ENCODE data around the gene GXYLT2. TPM values are rescaled to one million over a fixed set of nuclear protein-coding genes. Genes with fewer than 3 reads are reported as not detected.

The GXYLT2 gene
- total RNA-seq, 1 donor from 2014 or later: 7.8 TPM

DNA sequence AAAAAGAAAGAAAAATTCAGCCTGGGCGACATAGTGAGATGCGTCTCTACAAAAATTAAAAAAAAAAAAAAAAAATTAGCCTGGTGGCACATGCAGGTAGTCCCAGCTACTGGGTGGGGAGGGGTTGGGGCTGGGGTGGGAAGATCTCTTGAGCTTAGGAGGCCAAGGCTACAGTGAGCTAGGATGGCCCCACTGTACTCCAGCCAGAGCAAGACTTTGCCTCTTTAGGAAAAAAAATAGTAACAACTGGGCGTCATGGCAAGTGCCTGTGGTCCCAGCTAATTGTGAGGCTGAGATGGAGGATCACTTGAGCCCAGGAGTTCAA is 84.8 kb downstream of the GXYLT2 start:
- no peaks in the 10 kb centered on the region for H3K36me3 Mint-ChIP-seq (ENCODE audit: unreplicated experiment)
- no peak overlapping the region for H3K27ac Mint-ChIP-seq (ENCODE audit: unreplicated experiment)

DNA sequence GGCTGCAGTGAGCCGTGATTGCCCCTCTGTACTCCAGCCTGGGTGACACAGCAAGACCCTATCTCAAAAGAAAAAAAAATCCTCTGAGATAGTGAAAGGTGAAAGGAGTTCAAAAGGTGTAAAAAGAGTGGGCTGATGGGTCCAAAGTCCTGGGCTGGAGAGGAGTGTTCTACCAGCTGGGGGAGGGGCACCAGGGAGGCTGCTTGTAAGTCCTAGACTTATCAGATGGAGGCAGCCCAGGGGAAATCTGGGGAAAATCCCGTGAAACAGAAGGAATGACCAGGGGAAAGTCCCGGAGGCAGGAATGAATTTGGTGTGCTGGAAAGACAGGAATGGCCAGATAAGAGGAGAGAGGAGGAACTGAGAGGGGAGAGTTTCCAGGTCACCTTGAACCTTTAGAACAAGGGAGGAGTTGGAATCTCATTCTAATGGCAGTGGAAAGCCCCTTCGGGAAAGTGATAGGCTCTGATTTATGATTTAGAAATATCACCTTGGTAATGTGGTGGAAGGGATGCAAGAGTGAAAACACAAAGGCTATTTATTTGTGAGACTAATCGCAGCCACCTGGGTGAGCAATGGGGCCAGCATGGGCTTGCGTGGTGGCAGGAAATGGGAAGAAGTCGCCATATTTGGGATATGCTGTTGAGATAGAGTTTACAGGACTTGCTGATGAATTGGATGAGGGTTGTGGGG is 85.3 kb downstream of the GXYLT2 start:
- Mint-ChIP-seq H3K27ac (ENCODE audit: unreplicated experiment) (no peak overlapping the region), H3K27me3 (ENCODE audit: unreplicated experiment) (no peaks in the 10 kb centered on the region), H3K4me3 (ENCODE audit: unreplicated experiment) (no peak overlapping the region), H3K36me3 (ENCODE audit: unreplicated experiment) (no peaks in the 10 kb centered on the region), H3K4me1 (ENCODE audit: unreplicated experiment) (peaks cover 3% of the 10 kb centered on the region), H3K9me3 (ENCODE audit: unreplicated experiment) (no peaks in the 10 kb centered on the region)
- TF ChIP-seq, protein P1, sequence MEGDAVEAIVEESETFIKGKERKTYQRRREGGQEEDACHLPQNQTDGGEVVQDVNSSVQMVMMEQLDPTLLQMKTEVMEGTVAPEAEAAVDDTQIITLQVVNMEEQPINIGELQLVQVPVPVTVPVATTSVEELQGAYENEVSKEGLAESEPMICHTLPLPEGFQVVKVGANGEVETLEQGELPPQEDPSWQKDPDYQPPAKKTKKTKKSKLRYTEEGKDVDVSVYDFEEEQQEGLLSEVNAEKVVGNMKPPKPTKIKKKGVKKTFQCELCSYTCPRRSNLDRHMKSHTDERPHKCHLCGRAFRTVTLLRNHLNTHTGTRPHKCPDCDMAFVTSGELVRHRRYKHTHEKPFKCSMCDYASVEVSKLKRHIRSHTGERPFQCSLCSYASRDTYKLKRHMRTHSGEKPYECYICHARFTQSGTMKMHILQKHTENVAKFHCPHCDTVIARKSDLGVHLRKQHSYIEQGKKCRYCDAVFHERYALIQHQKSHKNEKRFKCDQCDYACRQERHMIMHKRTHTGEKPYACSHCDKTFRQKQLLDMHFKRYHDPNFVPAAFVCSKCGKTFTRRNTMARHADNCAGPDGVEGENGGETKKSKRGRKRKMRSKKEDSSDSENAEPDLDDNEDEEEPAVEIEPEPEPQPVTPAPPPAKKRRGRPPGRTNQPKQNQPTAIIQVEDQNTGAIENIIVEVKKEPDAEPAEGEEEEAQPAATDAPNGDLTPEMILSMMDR (IDR thresholded peaks at IDR 0.05): no peak
- DNase-seq (ENCODE audit: extremely low spot score, unreplicated experiment): no peak

More for the DNA sequence above, 84.8 kb downstream of the GXYLT2 start:
- peaks cover 3% of the 10 kb centered on the region for H3K4me1 Mint-ChIP-seq (ENCODE audit: unreplicated experiment)
- no peaks in the 10 kb centered on the region for H3K9me3 Mint-ChIP-seq (ENCODE audit: unreplicated experiment)
- no peak overlapping the region for H3K4me3 Mint-ChIP-seq (ENCODE audit: unreplicated experiment)
- H3K27me3 Mint-ChIP-seq (ENCODE audit: unreplicated experiment): no peaks in the 10 kb centered on the region
- TF ChIP-seq, protein P1 (IDR thresholded peaks at IDR 0.05): no peak
- DNase-seq (ENCODE audit: extremely low spot score, unreplicated experiment): no peak

DNA sequence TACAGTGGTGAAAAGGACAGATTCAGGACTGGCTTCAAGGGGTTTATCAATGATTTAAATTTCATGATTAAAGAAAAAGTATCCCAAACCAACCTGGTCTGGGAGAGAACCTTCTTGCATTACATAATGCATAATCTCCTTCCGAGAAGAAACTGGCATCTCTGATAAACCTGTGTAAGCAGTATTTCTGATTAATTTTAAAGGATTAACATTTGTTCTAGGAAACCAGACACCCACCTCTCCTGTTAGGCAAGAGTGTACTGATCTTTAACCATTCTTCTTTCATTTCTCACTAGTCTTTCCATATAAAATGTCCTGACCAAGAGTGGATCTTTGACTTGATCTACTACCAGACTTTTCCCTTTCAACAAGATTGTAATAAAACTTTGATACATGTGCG is 85.9 kb downstream of the GXYLT2 start:
- no peak for DNase-seq (ENCODE audit: extremely low spot score, unreplicated experiment)
- H3K27ac Mint-ChIP-seq (ENCODE audit: unreplicated experiment): no peak overlapping the region
- H3K9me3 Mint-ChIP-seq (ENCODE audit: unreplicated experiment): no peaks in the 10 kb centered on the region
- peaks cover 3% of the 10 kb centered on the region for H3K4me1 Mint-ChIP-seq (ENCODE audit: unreplicated experiment)
- no peaks in the 10 kb centered on the region for H3K27me3 Mint-ChIP-seq (ENCODE audit: unreplicated experiment)
- no peak overlapping the region for H3K4me3 Mint-ChIP-seq (ENCODE audit: unreplicated experiment)
- TF ChIP-seq, protein P1 (IDR thresholded peaks at IDR 0.05): no peak
- no peaks in the 10 kb centered on the region for H3K36me3 Mint-ChIP-seq (ENCODE audit: unreplicated experiment)

DNA sequence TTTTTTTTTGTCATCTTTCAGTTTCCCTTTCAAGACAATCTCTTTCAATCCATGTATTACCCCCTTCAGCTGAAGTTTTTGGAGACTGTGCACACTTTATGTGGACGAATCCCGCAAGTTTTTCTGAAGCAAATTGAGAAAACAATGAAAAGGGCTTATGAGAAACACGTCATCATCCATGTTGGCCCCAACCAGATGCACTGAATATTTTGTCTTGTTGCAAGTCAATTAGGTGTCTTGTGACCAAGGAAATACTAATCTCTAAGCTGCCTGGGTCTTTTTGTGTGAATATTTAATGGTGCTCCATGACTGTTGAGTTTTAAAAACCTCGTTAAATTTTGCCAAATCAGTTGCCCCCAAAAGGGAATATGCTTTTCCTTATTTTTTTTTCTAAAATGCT is 87.1 kb downstream of the GXYLT2 start:
- no peak overlapping the region for H3K27ac Mint-ChIP-seq (ENCODE audit: unreplicated experiment)
- H3K27me3 Mint-ChIP-seq (ENCODE audit: unreplicated experiment): peaks cover 2% of the 10 kb centered on the region
- H3K4me1 Mint-ChIP-seq (ENCODE audit: unreplicated experiment): peaks cover 3% of the 10 kb centered on the region
- no peaks in the 10 kb centered on the region for H3K9me3 Mint-ChIP-seq (ENCODE audit: unreplicated experiment)
- TF ChIP-seq, protein P1 (IDR thresholded peaks at IDR 0.05): no peak
- no peaks in the 10 kb centered on the region for H3K36me3 Mint-ChIP-seq (ENCODE audit: unreplicated experiment)
- no peak overlapping the region for H3K4me3 Mint-ChIP-seq (ENCODE audit: unreplicated experiment)
- no peak for DNase-seq (ENCODE audit: extremely low spot score, unreplicated experiment)

DNA sequence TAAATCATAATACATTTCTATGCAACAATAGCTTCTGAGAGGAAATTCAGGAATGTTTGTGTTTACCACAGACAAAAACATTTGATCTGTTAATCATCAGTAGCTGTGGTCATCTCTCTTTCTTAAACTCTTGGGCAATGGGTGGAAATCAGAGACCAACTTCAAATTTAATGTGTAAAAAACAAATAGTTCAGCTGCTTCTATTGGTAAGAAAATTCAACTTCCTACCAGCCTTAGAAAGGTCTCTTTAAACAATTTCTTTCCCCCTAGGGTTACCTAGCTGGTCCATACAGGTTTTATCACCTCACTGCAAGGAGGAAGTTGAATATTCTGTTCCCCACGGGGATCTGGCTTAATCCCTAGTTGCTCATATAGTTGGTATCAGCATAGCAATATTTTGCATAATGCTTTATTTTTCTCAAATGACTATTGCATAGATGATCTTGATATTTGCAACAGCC is 88.5 kb downstream of the GXYLT2 start:
- no peaks in the 10 kb centered on the region for H3K9me3 Mint-ChIP-seq (ENCODE audit: unreplicated experiment)
- DNase-seq (ENCODE audit: extremely low spot score, unreplicated experiment): no peak
- H3K4me3 Mint-ChIP-seq (ENCODE audit: unreplicated experiment): no peak overlapping the region
- peaks cover 2% of the 10 kb centered on the region for H3K27me3 Mint-ChIP-seq (ENCODE audit: unreplicated experiment)
- no peak overlapping the region for H3K27ac Mint-ChIP-seq (ENCODE audit: unreplicated experiment)
- no peaks in the 10 kb centered on the region for H3K36me3 Mint-ChIP-seq (ENCODE audit: unreplicated experiment)
- TF ChIP-seq, protein P1 (IDR thresholded peaks at IDR 0.05): no peak
- H3K4me1 Mint-ChIP-seq (ENCODE audit: unreplicated experiment): peaks cover 3% of the 10 kb centered on the region
